Measurements from ENCODE around the gene LAMP1.
A peak's percentile ranks its signal among the peaks of the same experiment; 100 is the strongest.
"Not testable (repeated sequence)": the region's sequence is repeated elsewhere in the genome, so short reads cannot be mapped to it uniquely, and the experiment has no call there.

LAMP1 gene

DNA sequence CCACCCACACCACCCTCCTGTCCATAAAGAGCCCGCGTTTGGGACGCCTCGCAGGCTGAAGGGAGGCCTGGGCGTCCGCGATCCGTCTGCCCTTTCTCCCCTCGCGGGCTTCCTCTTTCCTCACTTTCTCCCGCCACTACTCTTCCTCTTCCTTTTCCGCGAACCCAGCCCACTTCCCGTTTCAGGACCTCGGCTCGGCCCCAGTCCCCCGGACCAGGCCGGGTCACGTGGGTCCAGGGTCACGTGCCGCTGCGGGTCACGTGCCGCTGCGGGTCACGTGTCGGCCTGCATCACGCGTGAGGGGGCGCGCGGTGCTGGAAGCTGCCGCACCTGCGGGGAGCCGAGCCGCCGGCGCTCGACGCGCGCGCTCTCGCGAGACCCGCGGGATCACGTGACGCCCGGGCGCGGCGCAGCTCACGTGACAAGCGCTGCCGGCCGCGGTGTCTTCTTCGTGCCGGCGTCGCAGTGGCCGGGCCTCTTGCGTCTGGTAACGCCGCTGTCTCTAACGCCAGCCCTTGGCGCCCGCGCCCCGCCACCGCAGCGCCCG is at the start of gene LAMP1:
Gene LAMP1, plus strand, starts transcription at position 417 of the 547 bp plus-strand sequence. CDS start 196 bp downstream, outside the sequence.
- peak; percentile 99 for DNase-seq

DNA sequence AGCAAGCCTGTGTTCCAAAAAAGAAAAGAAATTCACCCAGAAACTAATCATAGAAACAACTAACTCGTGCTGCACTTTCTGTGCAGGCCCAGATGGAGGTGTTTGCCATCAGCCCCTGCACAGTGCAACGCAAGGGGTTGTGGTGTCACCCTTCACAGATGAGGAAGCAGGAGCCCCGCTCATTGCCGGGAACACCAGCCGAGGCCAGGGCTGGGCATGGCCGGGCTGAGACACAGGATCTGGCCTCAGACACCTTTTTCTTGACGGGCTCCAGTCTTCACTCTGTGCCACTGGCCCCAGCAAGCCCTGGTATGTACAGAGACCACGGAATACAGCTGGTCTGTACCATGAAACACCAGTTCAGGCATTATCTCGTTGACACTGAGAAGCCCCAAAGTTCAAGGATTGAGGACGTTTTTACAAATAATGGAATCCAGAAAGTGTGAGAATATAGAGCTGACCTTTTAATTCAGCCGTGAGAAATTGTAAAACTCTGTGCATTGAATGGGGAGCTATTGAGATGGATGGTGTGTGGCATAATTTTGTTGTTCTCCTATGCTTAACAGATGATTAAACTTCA is 44.4 kb upstream of the LAMP1 start:
- DNase-seq: no peak

GRCh38 chr13:113257908-113258307 is 39.1 kb upstream of the LAMP1 start:
- DNase-seq: not testable (repeated sequence)

- DNase-seq: no peak
These were observed 38.6 kb upstream of the LAMP1 start for GRCh38 chr13:113258321-113259054.

DNA sequence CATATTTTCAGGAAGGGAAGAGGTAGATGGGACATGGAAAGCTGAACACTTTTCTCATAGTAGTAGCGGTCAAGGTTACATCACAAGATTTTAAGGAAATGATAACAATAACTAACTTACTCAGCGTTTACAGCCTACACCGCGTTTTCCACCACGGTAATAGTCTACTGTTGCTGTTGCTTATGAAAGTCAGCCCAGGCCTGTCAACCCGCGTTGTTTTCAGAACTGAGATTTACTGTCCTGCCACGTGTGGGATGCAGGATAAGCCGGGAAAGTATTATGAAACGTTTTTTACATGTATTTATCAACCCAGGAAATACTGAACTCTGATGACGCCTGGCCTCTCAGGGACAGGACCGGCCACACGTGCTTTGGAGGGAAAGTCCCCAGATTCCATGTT is 36.0 kb upstream of the LAMP1 start:
- no peak for DNase-seq

- DNase-seq: not testable (repeated sequence)
These were observed 34.0 kb upstream of the LAMP1 start for GRCh38 chr13:113263016-113263415.

DNA sequence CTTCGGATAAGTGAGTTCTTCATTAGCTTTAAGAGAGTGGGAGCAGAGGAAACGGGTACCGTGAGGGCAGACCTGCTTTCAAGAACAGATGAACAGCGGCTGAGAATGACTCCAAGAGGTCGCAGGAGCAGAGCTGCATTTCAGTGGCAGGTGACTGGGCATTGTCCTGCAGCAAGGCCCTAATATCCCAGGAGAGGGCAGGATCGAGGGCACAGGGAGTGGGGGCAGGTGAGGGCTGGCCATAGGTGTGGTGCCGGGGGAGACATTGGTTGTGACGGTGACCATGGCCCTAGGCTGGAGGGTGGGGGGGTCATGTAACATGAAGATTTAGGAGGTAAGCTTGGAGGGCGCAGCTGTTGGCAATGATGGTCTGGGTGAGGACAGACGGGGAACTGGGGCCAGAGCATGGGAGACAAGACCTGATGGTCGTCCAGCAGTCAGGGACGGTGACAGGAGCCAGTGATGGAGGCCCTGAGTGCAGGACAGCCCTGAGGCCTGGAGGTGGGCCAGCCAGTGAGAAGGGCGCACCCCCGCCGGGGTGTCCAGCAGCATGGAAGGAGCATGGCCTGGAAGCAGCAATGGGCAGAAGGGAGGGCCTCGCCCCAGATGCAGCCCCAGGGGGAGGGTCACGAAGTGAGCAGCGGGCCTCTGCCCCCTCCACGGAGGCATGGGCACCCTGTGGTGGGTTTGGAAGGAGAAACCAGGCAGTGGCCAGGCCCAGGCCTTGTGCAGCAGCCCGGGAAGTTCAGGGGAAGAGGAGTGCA is 29.2 kb upstream of the LAMP1 start:
- DNase-seq: no peak

DNA sequence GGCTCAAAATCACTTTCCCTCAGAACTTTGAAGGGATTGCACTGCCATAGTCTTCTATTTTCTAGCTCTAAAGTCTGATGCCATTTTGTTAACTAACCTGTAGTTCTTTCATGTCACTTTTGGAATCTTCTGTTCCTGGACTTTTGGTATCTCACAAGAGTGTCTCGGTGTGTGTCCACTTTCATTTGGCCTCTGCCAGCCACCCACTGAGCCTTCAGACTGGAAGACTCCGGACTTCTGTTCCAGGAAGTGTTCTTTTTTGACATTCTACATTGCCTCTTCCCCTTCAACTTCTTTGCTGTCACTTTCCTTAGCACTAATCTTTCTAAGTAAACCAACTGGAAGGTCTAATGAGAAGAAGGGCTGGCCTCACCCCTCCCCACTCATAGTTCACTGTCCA is 25.0 kb upstream of the LAMP1 start:
- no peak for DNase-seq

- DNase-seq: no peak
These were observed 24.3 kb upstream of the LAMP1 start for GRCh38 chr13:113272701-113273181.

DNA sequence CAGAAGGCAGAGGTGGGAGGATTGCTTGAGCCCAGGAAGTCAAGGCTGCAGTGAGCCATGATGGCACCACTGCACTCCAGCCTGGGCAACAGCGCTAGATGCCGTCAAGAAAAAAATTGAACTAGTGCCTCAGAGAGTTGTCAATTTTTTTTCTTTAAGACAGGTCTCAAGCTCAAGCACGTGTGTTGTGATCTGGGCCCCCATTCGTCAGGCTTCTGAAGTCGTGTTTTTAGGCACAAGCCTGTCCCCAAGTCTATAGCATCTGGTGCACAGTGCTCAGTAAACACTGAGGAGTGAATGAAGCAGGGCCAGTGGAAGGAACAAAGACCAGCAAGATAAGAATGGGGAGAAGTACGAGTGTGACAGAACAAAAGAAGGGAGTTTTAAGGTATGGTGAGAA is 23.7 kb upstream of the LAMP1 start:
- DNase-seq: no peak

DNA sequence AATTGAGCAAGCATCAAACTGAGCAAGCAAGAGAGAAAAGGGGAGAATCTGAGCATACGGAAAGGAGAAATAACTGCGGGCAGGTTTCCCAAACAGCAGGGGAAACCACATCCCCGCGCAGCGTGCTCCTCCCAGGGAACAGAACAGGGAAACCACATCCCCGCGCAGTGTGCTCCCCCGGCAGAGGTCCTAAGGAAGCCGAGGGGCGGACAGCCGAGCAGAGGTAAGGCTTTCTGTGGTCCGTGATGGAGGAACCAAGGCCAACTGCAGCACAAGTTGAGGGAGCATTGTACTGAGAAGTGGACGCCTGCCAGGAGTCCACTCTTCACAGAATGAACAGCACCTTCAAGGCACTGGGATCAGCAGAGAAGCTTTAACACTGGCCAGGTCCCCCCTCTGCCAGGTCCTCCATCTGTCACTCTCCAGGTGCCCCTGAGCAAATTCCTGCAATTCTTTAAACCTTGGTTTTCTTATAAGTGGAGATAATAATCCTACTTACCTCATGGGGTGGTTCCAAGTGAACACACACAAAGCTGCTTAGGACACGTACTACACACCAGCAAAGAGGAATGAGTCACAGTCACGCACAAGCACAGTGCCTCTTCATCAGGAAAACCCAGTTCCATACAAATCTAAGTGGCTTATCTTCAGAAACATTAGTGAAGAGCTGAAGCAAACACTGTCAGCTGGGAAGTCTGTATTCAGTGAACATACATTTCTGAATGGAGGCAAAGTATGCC is 23.0 kb upstream of the LAMP1 start:
- no peak for DNase-seq

GRCh38 chr13:113274721-113275120 is 22.3 kb upstream of the LAMP1 start:
- no peak for DNase-seq

- DNase-seq: peak; percentile 47
These were observed 21.7 kb upstream of the LAMP1 start for GRCh38 chr13:113275387-113275786.

- no peak for DNase-seq
These were observed 16.9 kb upstream of the LAMP1 start for GRCh38 chr13:113280126-113280525.

GRCh38 chr13:113283904-113284303 is 13.1 kb upstream of the LAMP1 start:
- DNase-seq: no peak

GRCh38 chr13:113288880-113289279 is 8.2 kb upstream of the LAMP1 start:
- DNase-seq: no peak

GRCh38 chr13:113291129-113291528 is 5.9 kb upstream of the LAMP1 start:
- DNase-seq: no peak

DNA sequence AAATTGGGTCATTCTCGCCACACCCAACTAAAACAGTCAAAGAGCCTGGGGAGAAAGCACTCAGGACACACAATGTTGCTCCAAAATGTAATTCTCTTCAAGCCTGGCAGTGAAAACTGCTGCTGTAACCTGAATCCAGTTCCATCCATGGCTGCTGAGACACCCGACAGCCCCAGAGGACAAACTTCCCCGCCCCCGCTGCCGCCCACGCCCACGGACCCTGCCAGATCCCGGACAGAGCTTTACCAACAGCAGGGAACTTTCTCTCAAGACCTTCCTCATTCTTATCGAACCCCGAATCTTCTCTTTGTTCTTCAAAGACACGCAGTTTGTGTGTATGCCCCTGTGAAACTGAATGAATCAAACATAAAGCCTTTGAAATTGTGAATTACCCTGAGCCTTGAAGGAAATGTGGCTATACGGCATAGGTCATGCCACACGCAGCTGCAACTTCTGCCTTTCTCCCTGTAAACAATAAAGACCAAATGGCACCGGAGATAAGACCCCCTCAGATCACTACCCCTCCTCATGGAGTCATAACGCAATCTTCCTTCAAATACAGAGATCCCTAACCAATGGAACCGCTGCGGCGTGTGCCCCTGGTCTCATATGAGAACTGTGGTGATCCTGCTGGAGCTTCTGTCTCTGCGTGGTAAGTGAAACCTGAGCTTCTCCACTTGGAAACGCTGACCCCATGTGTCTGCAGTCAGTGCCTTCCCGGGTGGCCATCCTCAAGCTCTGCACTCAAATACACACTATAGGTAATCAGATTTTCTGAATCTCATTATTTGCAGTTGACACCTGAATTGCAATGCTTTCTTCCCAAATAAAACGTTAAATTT is 4.8 kb upstream of the LAMP1 start:
- peak; percentile 40 for DNase-seq

DNA sequence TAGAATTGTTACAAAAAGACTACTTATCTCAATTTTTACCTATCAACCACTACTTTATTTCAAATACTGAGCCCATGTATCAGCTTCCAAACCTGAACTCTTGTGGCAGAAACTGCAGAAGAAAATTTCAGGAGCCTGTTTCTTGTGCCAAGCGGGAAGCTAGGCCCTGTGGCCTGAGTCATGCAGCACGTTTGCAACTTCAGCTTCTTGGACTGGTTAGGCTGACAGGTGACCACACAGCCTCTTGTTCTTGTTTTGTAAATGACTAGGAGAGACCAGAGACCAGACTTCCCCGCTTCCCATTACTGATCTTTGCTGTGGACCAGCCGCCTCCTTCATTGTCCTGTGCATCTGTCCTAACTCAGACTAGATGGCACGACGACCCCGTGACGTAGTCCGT is 3.4 kb upstream of the LAMP1 start:
- DNase-seq: no peak

- DNase-seq: no peak
These were observed 1.3 kb upstream of the LAMP1 start for GRCh38 chr13:113295776-113296175.

- DNase-seq: peak; percentile 56
These were observed 467 bp downstream of the LAMP1 start for GRCh38 chr13:113297370-113298042.

Data from activated CD4-positive, alpha-beta T cell treated with anti-CD3 and anti-CD28 coated beads for 48 hours (primary cell).